SK-N-SH treated with all-trans-retinoic acid at 6 μM for 48 hours (cell line): ENCODE results near the gene SUN5.

ENCODE experiments used
- ATAC-seq: fragments of 200-7000 bp; cut with Tn5 transposase; 3 replicates; pipeline ENCODE4 v1.9.1; 2020; ENCODE audit warnings: mild to moderate bottlenecking, moderate library complexity
- BACH2 ChIP-seq: fragments of 250-450 bp; sonication (Bioruptor Pico); IDR thresholded peaks from 2 replicates; pipeline ENCODE4 v1.9.0; 2021; ENCODE audit warnings: mild to moderate bottlenecking, borderline replicate concordance
- CSDC2 ChIP-seq: fragments of 250-450 bp; sonication (Bioruptor Pico); IDR thresholded peaks from 2 replicates; pipeline ENCODE4 v1.5.0; 2020; ENCODE audit warnings: mild to moderate bottlenecking, moderate library complexity
- ESRRG ChIP-seq: fragments of 250-450 bp; sonication (Bioruptor Pico); IDR thresholded peaks from 2 replicates; pipeline ENCODE4 v1.6.1; 2021; ENCODE audit warnings: mild to moderate bottlenecking
- GLIS3 ChIP-seq: fragments of 250-450 bp; sonication (Bioruptor Pico); IDR thresholded peaks from 2 replicates; pipeline ENCODE4 v1.5.0; 2020; ENCODE audit warnings: mild to moderate bottlenecking, moderate library complexity
- ISL1 ChIP-seq: fragments of 250-450 bp; sonication (Bioruptor Pico); IDR thresholded peaks from 2 replicates; pipeline ENCODE4 v2.1.2; 2022; ENCODE audit warnings: mild to moderate bottlenecking, moderate library complexity
- OSR1 ChIP-seq: fragments of 250-450 bp; sonication (Bioruptor Pico); IDR thresholded peaks from 2 replicates; pipeline ENCODE4 v1.8.0; 2022; ENCODE audit warnings: moderate library complexity, mild to moderate bottlenecking, inconsistent platforms
- PPARA ChIP-seq: fragments of 250-450 bp; sonication (Bioruptor Pico); IDR thresholded peaks from 2 replicates; pipeline ENCODE4 v1.5.0; 2020; ENCODE audit warnings: mild to moderate bottlenecking, borderline replicate concordance
- RARB ChIP-seq: fragments of 250-450 bp; sonication (Bioruptor Pico); IDR thresholded peaks from 2 replicates; pipeline ENCODE4 v1.8.0; 2021; ENCODE audit warnings: mild to moderate bottlenecking, moderate library complexity
- SNAI2 ChIP-seq: fragments of 250-450 bp; sonication (Bioruptor Pico); IDR thresholded peaks from 2 replicates; pipeline ENCODE4 v1.5.0; 2020; ENCODE audit warnings: mild to moderate bottlenecking, moderate library complexity
- TCF4 ChIP-seq: fragments of 250-450 bp; sonication (Bioruptor Pico); IDR thresholded peaks from 2 replicates; pipeline ENCODE4 v1.8.0; 2021; ENCODE audit warnings: mild to moderate bottlenecking, moderate library complexity, borderline replicate concordance
- TOX ChIP-seq: fragments of 250-450 bp; sonication (Bioruptor Pico); IDR thresholded peaks from 2 replicates; pipeline ENCODE4 v1.8.0; 2021; ENCODE audit warnings: mild to moderate bottlenecking, moderate library complexity, borderline replicate concordance
- ZC3H10 ChIP-seq: fragments of 250-450 bp; sonication (Bioruptor Pico); IDR thresholded peaks from 2 replicates; pipeline ENCODE4 v1.5.1; 2021; ENCODE audit warnings: mild to moderate bottlenecking, moderate library complexity
- ZFP30 ChIP-seq: fragments of 450-650 bp; formaldehyde crosslinking; IDR thresholded peaks from 2 replicates; pipeline ENCODE4 v1.5.0; 2022; ENCODE audit warnings: mild to moderate bottlenecking, moderate library complexity
- ZNF70 ChIP-seq: fragments of 450-650 bp; formaldehyde crosslinking; IDR thresholded peaks from 2 replicates; pipeline ENCODE4 v1.5.0; 2020; ENCODE audit warnings: mild to moderate bottlenecking, moderate library complexity
- ZNF8 ChIP-seq: fragments of 450-650 bp; formaldehyde crosslinking; IDR thresholded peaks from 2 replicates; pipeline ENCODE4 v1.5.0; 2020; ENCODE audit warnings: mild to moderate bottlenecking, moderate library complexity
- TF ChIP-seq, protein P1 (sequence below): fragments of 250-450 bp; sonication (Bioruptor Pico); IDR thresholded peaks from 2 replicates; pipeline ENCODE4 v1.5.1; 2021; ENCODE audit warnings: mild to moderate bottlenecking, moderate library complexity
- TF ChIP-seq, protein P2 (sequence below): fragments of 250-450 bp; sonication (Bioruptor Pico); IDR thresholded peaks from 2 replicates; pipeline ENCODE4 v1.5.0; 2020; ENCODE audit warnings: mild to moderate bottlenecking, moderate library complexity
- TF ChIP-seq, protein P3 (sequence below): fragments of 250-450 bp; sonication (Bioruptor Pico); IDR thresholded peaks from 2 replicates; pipeline ENCODE4 v1.5.1; 2020; ENCODE audit warnings: low read depth, mild to moderate bottlenecking, moderate library complexity
- TF ChIP-seq, protein P4 (sequence below): fragments of 250-450 bp; sonication (Bioruptor Pico); IDR thresholded peaks from 2 replicates; pipeline ENCODE4 v1.8.0; 2020; ENCODE audit warnings: mild to moderate bottlenecking, moderate library complexity, borderline replicate concordance

The SUN5 gene

DNA sequence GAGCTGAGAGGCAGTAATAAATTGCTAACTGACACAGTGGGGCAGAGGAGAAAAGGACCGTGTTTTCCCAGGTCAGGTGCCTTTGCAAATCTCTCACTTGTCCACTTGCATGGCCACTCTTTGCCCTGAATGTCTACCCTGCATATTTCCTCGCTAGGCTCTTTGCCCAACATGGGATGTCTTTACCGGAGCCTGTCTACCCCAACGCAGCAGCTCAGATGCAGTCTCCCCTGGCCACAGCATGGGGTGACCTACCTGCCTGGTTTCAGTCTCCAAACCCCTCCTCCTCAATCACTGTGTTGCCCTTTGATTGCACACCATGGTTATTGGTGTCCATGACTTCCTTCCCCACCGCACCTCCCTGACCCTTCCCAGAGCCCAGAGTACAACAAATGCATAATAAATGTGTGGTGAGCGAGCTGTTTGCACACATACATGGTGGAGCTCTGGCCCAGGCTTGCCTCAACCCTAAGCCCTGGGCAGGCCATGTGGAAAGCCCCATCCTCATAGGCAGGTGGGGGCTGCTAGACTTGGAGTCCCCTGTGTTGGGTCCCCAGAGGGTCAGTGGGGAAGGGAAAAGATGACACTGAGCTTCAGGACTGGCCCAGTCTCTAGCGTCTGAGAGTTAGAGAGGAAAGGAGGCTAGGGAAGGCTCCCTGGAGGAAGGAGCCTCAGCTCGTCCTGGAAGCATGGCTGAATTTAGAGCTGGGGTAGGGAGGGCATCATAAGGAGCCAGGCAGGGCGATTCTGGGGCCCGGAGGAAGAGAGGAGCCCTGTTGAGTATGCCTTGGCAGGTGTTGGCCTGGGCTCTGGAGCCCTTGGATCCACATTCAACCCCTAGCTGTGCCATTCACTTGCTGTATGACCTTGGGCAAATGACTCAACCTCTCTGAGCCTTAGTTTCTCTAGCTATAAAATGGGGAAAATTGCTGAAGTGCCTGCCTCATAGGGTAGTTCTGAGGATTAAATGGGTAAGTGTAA is 22.8 kb upstream of the SUN5 start (continued):
- TF ChIP-seq, protein P1, sequence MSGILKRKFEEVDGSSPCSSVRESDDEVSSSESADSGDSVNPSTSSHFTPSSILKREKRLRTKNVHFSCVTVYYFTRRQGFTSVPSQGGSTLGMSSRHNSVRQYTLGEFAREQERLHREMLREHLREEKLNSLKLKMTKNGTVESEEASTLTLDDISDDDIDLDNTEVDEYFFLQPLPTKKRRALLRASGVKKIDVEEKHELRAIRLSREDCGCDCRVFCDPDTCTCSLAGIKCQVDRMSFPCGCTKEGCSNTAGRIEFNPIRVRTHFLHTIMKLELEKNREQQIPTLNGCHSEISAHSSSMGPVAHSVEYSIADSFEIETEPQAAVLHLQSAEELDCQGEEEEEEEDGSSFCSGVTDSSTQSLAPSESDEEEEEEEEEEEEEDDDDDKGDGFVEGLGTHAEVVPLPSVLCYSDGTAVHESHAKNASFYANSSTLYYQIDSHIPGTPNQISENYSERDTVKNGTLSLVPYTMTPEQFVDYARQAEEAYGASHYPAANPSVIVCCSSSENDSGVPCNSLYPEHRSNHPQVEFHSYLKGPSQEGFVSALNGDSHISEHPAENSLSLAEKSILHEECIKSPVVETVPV, result no peak
- no peak for TF ChIP-seq PPARA
- no peak for TF ChIP-seq ZFP30 (CRISPR knock-in tag)

DNA sequence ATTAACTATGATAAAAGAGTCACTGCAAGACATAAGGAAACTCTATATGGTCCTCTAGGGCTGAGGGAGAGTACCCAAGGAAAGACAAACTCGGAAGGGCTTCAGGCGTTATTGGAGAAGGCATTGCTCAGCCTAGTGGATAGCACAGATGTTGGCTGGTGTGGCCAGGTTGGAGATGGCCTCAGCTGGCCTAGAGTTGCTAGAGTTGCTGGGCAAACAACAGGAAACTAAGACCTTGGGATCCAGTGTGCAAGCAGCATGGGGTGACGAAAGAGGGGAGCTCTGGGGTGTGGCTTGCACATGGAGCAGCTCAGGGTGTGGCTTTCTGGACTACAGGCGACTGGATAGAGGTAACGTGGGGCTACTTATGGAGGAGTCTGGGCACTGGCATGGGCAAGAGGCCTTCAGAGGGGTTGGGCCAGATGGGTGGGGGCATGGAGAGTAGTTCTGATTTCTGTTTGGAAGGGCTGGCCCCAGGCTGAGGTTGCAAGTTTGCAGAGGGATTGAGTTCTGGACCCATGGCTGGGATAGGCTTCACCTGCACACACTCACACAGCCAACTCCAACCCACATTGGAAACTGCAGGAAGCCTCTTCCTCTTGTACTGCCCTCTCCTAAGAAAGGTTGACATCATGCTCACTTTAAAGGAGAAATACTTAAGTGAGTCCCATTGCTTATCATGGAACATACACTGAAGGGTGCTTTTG is 22.0 kb upstream of the SUN5 start:
- ATAC-seq, result no peak
- no peak for TF ChIP-seq ZNF8 (CRISPR knock-in tag)
- no peak for TF ChIP-seq GLIS3 (CRISPR knock-in tag)
- no peak for TF ChIP-seq TOX
- TF ChIP-seq RARB, result no peak
- TF ChIP-seq, all 23 proteins: peak for 0

DNA sequence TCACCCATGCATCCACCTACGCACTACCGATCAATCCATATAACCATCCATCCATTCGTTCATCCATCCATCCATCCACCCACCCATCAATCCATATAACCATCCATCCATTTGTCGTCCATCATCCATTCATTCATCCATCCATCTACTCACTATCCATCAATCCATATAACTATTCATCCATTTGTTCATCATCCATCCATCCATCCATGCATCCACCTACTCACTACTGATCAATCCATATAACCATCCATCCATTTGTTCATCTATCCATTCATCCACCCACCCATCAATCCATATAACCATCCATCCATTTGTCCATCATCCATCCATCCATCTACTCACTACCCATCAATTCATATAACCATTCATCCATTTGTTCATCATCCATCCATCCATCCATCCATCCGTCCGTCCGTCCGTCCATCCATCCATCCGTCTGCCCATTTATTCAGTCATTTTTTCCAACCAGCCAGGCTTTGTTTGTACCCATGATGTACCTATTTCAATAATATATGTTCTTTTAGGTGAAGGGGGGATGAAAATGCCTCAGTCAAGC is 21.2 kb upstream of the SUN5 start:
- ATAC-seq, result no peak
- TF ChIP-seq ZNF70 (CRISPR knock-in tag), result no peak
- TF ChIP-seq ZNF8 (CRISPR knock-in tag), result no peak
- no peak for TF ChIP-seq CSDC2 (CRISPR knock-in tag)
- no peak for TF ChIP-seq BACH2 (CRISPR knock-in tag)
- no peak for TF ChIP-seq SNAI2 (CRISPR knock-in tag)
- TF ChIP-seq TCF4 (CRISPR knock-in tag), result no peak
- no peak for TF ChIP-seq TOX
- TF ChIP-seq, protein P1, result no peak
- no peak for TF ChIP-seq OSR1 (CRISPR knock-in tag)
- TF ChIP-seq, protein P2, sequence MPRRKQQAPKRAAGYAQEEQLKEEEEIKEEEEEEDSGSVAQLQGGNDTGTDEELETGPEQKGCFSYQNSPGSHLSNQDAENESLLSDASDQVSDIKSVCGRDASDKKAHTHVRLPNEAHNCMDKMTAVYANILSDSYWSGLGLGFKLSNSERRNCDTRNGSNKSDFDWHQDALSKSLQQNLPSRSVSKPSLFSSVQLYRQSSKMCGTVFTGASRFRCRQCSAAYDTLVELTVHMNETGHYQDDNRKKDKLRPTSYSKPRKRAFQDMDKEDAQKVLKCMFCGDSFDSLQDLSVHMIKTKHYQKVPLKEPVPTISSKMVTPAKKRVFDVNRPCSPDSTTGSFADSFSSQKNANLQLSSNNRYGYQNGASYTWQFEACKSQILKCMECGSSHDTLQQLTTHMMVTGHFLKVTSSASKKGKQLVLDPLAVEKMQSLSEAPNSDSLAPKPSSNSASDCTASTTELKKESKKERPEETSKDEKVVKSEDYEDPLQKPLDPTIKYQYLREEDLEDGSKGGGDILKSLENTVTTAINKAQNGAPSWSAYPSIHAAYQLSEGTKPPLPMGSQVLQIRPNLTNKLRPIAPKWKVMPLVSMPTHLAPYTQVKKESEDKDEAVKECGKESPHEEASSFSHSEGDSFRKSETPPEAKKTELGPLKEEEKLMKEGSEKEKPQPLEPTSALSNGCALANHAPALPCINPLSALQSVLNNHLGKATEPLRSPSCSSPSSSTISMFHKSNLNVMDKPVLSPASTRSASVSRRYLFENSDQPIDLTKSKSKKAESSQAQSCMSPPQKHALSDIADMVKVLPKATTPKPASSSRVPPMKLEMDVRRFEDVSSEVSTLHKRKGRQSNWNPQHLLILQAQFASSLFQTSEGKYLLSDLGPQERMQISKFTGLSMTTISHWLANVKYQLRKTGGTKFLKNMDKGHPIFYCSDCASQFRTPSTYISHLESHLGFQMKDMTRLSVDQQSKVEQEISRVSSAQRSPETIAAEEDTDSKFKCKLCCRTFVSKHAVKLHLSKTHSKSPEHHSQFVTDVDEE, result no peak
- TF ChIP-seq, protein P3, sequence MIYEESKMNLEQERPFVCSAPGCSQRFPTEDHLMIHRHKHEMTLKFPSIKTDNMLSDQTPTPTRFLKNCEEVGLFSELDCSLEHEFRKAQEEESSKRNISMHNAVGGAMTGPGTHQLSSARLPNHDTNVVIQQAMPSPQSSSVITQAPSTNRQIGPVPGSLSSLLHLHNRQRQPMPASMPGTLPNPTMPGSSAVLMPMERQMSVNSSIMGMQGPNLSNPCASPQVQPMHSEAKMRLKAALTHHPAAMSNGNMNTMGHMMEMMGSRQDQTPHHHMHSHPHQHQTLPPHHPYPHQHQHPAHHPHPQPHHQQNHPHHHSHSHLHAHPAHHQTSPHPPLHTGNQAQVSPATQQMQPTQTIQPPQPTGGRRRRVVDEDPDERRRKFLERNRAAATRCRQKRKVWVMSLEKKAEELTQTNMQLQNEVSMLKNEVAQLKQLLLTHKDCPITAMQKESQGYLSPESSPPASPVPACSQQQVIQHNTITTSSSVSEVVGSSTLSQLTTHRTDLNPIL (CRISPR knock-in tag), result no peak
- no peak for TF ChIP-seq ESRRG
- TF ChIP-seq, protein P4, sequence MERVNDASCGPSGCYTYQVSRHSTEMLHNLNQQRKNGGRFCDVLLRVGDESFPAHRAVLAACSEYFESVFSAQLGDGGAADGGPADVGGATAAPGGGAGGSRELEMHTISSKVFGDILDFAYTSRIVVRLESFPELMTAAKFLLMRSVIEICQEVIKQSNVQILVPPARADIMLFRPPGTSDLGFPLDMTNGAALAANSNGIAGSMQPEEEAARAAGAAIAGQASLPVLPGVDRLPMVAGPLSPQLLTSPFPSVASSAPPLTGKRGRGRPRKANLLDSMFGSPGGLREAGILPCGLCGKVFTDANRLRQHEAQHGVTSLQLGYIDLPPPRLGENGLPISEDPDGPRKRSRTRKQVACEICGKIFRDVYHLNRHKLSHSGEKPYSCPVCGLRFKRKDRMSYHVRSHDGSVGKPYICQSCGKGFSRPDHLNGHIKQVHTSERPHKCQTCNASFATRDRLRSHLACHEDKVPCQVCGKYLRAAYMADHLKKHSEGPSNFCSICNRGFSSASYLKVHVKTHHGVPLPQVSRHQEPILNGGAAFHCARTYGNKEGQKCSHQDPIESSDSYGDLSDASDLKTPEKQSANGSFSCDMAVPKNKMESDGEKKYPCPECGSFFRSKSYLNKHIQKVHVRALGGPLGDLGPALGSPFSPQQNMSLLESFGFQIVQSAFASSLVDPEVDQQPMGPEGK (CRISPR knock-in tag), result no peak
- TF ChIP-seq GLIS3 (CRISPR knock-in tag), result no peak
- TF ChIP-seq ISL1 (CRISPR knock-in tag), result no peak
- TF ChIP-seq ZC3H10 (CRISPR knock-in tag), result no peak
- TF ChIP-seq RARB, result no peak
